SK-N-SH (cell line): ENCODE results near the gene DELE1. TPM values are rescaled to one million over a fixed set of nuclear protein-coding genes. Genes with fewer than 3 reads are reported as not detected.

ENCODE experiments used
- polyA plus RNA-seq, 3 experiments: library from polyadenylated mRNA; depleted of rRNA; stranded (reverse); fragments of >200 nt; gene quantifications; 2 replicates each; pipeline ENCODE4 v1.2.3, GENCODE V29; 2012

DELE1 gene
- polyA plus RNA-seq, 1 of the 3 experiments (the other 2 are of a cell fraction) = 60.3 TPM

Other genes starting within 250 kb of the DELE1 start
- gene ARAP3, start 241.6 kb upstream of the DELE1 start, polyA plus RNA-seq (2012; rRNA removed) = 5.5 and 6.5 TPM in 2 replicates
- 0.08 and 0.10 TPM in 2 replicates for gene PCDH1, start 45.5 kb upstream of the DELE1 start, polyA plus RNA-seq (2012; rRNA removed)
- gene PCDH12, start 34.3 kb downstream of the DELE1 start, polyA plus RNA-seq (2012; rRNA removed) = 0.02 and 0.08 TPM in 2 replicates
- 24.5 and 26.3 TPM in 2 replicates for gene RNF14, start 45.2 kb downstream of the DELE1 start, polyA plus RNA-seq (2012; rRNA removed)
- 23.9 and 27.4 TPM in 2 replicates for gene GNPDA1, start 89.2 kb downstream of the DELE1 start, polyA plus RNA-seq (2012; rRNA removed)
- 25.5 and 40.0 TPM in 2 replicates for gene NDFIP1, start 184.9 kb downstream of the DELE1 start, polyA plus RNA-seq (2012; rRNA removed)